DOHH2 (cell line): ENCODE measurements around the gene USP32.

Source experiments
- H3F3A ChIP-seq: fragments of 200-600 bp; sonication (generic), shearing (Covaris generic); 2 replicates; pipeline ENCODE4 v1.6.0; 2016; ENCODE audit warnings: antibody characterized with exemption, mild to moderate bottlenecking; ENCODE audit not compliant: control insufficient read depth, insufficient read depth
- H3K27ac ChIP-seq: fragments of 200-600 bp; sonication (generic); 2 replicates; pipeline ENCODE4 v1.5.1; 2014; ENCODE audit warnings: low read depth, mild to moderate bottlenecking, low read length, moderate library complexity
- H3K27me3 ChIP-seq: fragments of 200-600 bp; sonication (generic); 2 replicates; pipeline ENCODE4 v1.6.1; 2014; ENCODE audit warnings: mild to moderate bottlenecking, low read length, mixed read lengths; ENCODE audit not compliant: control insufficient read depth
- H3K36me3 ChIP-seq: fragments of 200-600 bp; sonication (generic); 2 replicates; pipeline ENCODE4 v1.6.1; 2014; ENCODE audit warnings: mild to moderate bottlenecking, low read length, moderate library complexity, mixed read lengths; ENCODE audit not compliant: control insufficient read depth
- H3K4me1 ChIP-seq: fragments of 200-600 bp; sonication (generic); 2 replicates; pipeline ENCODE4 v1.6.1; 2014; ENCODE audit warnings: mild to moderate bottlenecking, low read length, mixed read lengths; ENCODE audit not compliant: control insufficient read depth
- H3K4me2 ChIP-seq: fragments of 200-600 bp; sonication (generic); 2 replicates; pipeline ENCODE4 v1.6.0; 2014; ENCODE audit warnings: mild to moderate bottlenecking, low read length, moderate library complexity
- H3K4me3 ChIP-seq: fragments of 200-600 bp; sonication (generic); 2 replicates; pipeline ENCODE4 v1.5.1; 2014; ENCODE audit warnings: mild to moderate bottlenecking, low read length, mixed read lengths
- H3K79me2 ChIP-seq: fragments of 200-600 bp; sonication (generic); 2 replicates; pipeline ENCODE4 v1.6.1; 2014; ENCODE audit warnings: mild to moderate bottlenecking, low read length, mixed read lengths; ENCODE audit not compliant: control insufficient read depth
- H3K9me2 ChIP-seq: fragments of 200-600 bp; sonication (generic); replicated peaks from 2 replicates; pipeline ENCODE4 v1.6.1; 2014; ENCODE audit warnings: mild to moderate bottlenecking, low read length, mixed read lengths; ENCODE audit not compliant: control insufficient read depth
- H3K9me3 ChIP-seq: fragments of 200-600 bp; sonication (generic); 2 replicates; pipeline ENCODE4 v1.6.1; 2014; ENCODE audit warnings: antibody characterized with exemption, low read length, mixed read lengths; ENCODE audit not compliant: control insufficient read depth, insufficient read depth
- H4K20me1 ChIP-seq: fragments of 200-600 bp; sonication (generic); 2 replicates; pipeline ENCODE4 v1.6.0; 2014; ENCODE audit warnings: low read depth, mild to moderate bottlenecking, antibody characterized with exemption, low read length, moderate library complexity; ENCODE audit not compliant: control insufficient read depth, insufficient read depth
- CTCF ChIP-seq: fragments of 200-600 bp; sonication (generic); IDR thresholded peaks from one replicate; pipeline ENCODE4 v1.5.1; 2014; ENCODE audit warnings: antibody characterized with exemption, mild to moderate bottlenecking, low read depth, low read length; ENCODE audit not compliant: poor library complexity, severe bottlenecking
- EZH2phosphoT487 ChIP-seq: fragments of 200-600 bp; sonication (generic); IDR thresholded peaks from 2 replicates; pipeline ENCODE4 v1.6.1; 2017; ENCODE audit warnings: borderline replicate concordance, mild to moderate bottlenecking, antibody characterized with exemption, low read length, moderate library complexity, mixed read lengths

Gene USP32

GRCh38 chr17:60169921-60170817 lies 221.8 kb downstream of the USP32 start:
- Histone ChIP-seq H3K4me3 (peak overlapping the region; percentile 4; the same call in 1 of the 2 replicates), H3K27me3 (no peaks in the 10 kb centered on the region), H3K4me2 (peak overlapping the region; percentile 31; the same call in 1 of the 2 replicates), H3K4me1 (peaks cover 10% of the 10 kb centered on the region), H3K79me2 (no peaks in the 10 kb centered on the region), H4K20me1 (no peaks in the 10 kb centered on the region), H3K9me2 (no peaks in the 10 kb centered on the region), H3K9me3 (no peaks in the 10 kb centered on the region), H3K36me3 (no peaks in the 10 kb centered on the region), H3F3A (no peaks in the 10 kb centered on the region), H3K27ac (no peak overlapping the region)
- TF ChIP-seq CTCF (no peak), EZH2phosphoT487 (no peak)

GRCh38 chr17:60168654-60169053 lies 223.3 kb downstream of the USP32 start:
- Histone ChIP-seq H3F3A (no peaks in the 10 kb centered on the region), H3K27me3 (no peaks in the 10 kb centered on the region), H3K27ac (no peak overlapping the region), H4K20me1 (no peaks in the 10 kb centered on the region), H3K36me3 (no peaks in the 10 kb centered on the region), H3K9me2 (no peaks in the 10 kb centered on the region), H3K4me1 (peaks cover 10% of the 10 kb centered on the region), H3K4me3 (no peak overlapping the region), H3K79me2 (no peaks in the 10 kb centered on the region), H3K9me3 (no peaks in the 10 kb centered on the region), H3K4me2 (no peak overlapping the region)
- no peak for TF ChIP-seq EZH2phosphoT487
- TF ChIP-seq CTCF, result no peak

GRCh38 chr17:60167065-60167741 lies 224.7 kb downstream of the USP32 start:
- Histone ChIP-seq H3K27ac (no peak overlapping the region), H3K9me3 (no peaks in the 10 kb centered on the region), H3K4me1 (peaks cover 10% of the 10 kb centered on the region), H3F3A (no peaks in the 10 kb centered on the region), H3K36me3 (no peaks in the 10 kb centered on the region), H3K79me2 (no peaks in the 10 kb centered on the region), H3K9me2 (no peaks in the 10 kb centered on the region), H3K27me3 (no peaks in the 10 kb centered on the region), H3K4me2 (no peak overlapping the region), H4K20me1 (no peaks in the 10 kb centered on the region), H3K4me3 (no peak overlapping the region)
- TF ChIP-seq EZH2phosphoT487 (no peak), CTCF (no peak)
